ENCODE data around the gene NFATC2. TPM values are rescaled to one million over a fixed set of nuclear protein-coding genes. Genes with fewer than 3 reads are reported as not detected.

Gene NFATC2
- total RNA-seq, 1 experiment from 2014 or later, result 5.0 TPM

- Histone ChIP-seq H2AFZ (ENCODE audit: low read depth, low read length, poor library complexity, severe bottlenecking) (no peak overlapping the region), H3K79me2 (ENCODE audit: insufficient read depth, low read length) (no peaks in the 10 kb centered on the region), H3K9ac (ENCODE audit: low read length) (no peak overlapping the region), H3K4me1 (ENCODE audit: control insufficient read depth in 1 of 2, insufficient read depth in 2 of 2, low read length in 2 of 2) (no peaks in the 10 kb centered on the region), H4K20me1 (ENCODE audit: insufficient read depth) (no peaks in the 10 kb centered on the region), H3K9me3 (ENCODE audit: control insufficient read depth in 1 of 2, insufficient read depth in 1 of 2, low read depth in 1 of 2, low read length in 2 of 2) (no peaks in the 10 kb centered on the region), H3K9me2 (ENCODE audit: insufficient read depth) (no peaks in the 10 kb centered on the region), H3K27me3 (ENCODE audit: insufficient read depth, low read length) (no peaks in the 10 kb centered on the region), H3K36me3 (ENCODE audit: control insufficient read depth in 1 of 2, insufficient read depth in 2 of 2, low read length in 2 of 2) (no peaks in the 10 kb centered on the region), H3K4me3 (replicated peaks in 1 of 2; ENCODE audit: low read depth in 1 of 2, low read length in 2 of 2) (no peak overlapping the region), H3K4me2 (ENCODE audit: low read length) (no peak overlapping the region), H3K27ac (ENCODE audit: low read depth, low read length) (no peak overlapping the region)
- POLR2A ChIA-PET, result no interaction called here
- RAD21 ChIA-PET (ENCODE audit: low non-redundant PET in 1 of 2, low total read pairs in 2 of 2, uncharacterized antibody in 2 of 2, unreplicated experiment in 2 of 2), result no interaction called here
- no peak for ATAC-seq
- intact Hi-C loops (cut with micrococcal nuclease), result no loop called here
- CTCF ChIA-PET, result no interaction called here
- no peak for TF ChIP-seq EZH2phosphoT487 (IDR thresholded peaks at IDR 0.05; ENCODE audit: borderline replicate concordance)
- TF ChIP-seq MAX (IDR thresholded peaks at IDR 0.05), result no peak
- TF ChIP-seq ELF1 (IDR thresholded peaks at IDR 0.05; ENCODE audit: borderline replicate concordance, low read depth), result no peak
- no peak for TF ChIP-seq EZH2 (IDR thresholded peaks at IDR 0.05)
- TF ChIP-seq CBX3 (IDR thresholded peaks at IDR 0.05; ENCODE audit: low read depth), result no peak
- no peak for TF ChIP-seq EGR1 (IDR thresholded peaks at IDR 0.05; ENCODE audit: low read depth)
- no peak for DNase-seq (ENCODE audit: low read depth, low spot score)
- BruUV-seq (replicated peaks), result no TSS peak
Measured at GRCh38 chr20:51517839-51518238, 24.7 kb downstream of the NFATC2 start.

GRCh38 chr20:51516855-51517254, 25.7 kb downstream of the NFATC2 start:
- Histone ChIP-seq H2AFZ (ENCODE audit: low read depth, low read length, poor library complexity, severe bottlenecking) (no peak overlapping the region), H3K4me2 (ENCODE audit: low read length) (no peak overlapping the region), H3K9ac (ENCODE audit: low read length) (no peak overlapping the region), H3K27ac (ENCODE audit: low read depth, low read length) (no peak overlapping the region), H3K27me3 (ENCODE audit: insufficient read depth, low read length) (no peaks in the 10 kb centered on the region), H3K9me2 (ENCODE audit: insufficient read depth) (no peaks in the 10 kb centered on the region), H3K4me3 (replicated peaks in 1 of 2; ENCODE audit: low read depth in 1 of 2, low read length in 2 of 2) (no peak overlapping the region), H3K4me1 (ENCODE audit: control insufficient read depth in 1 of 2, insufficient read depth in 2 of 2, low read length in 2 of 2) (no peaks in the 10 kb centered on the region), H3K36me3 (ENCODE audit: control insufficient read depth in 1 of 2, insufficient read depth in 2 of 2, low read length in 2 of 2) (no peaks in the 10 kb centered on the region), H3K79me2 (ENCODE audit: insufficient read depth, low read length) (no peaks in the 10 kb centered on the region), H4K20me1 (ENCODE audit: insufficient read depth) (no peaks in the 10 kb centered on the region), H3K9me3 (ENCODE audit: control insufficient read depth in 1 of 2, insufficient read depth in 1 of 2, low read depth in 1 of 2, low read length in 2 of 2) (no peaks in the 10 kb centered on the region)
- intact Hi-C loops (cut with micrococcal nuclease), result no loop called here
- POLR2A ChIA-PET, result no interaction called here
- DNase-seq (ENCODE audit: low read depth, low spot score) (no peak), ATAC-seq (no peak)
- RAD21 ChIA-PET (ENCODE audit: low non-redundant PET in 1 of 2, low total read pairs in 2 of 2, uncharacterized antibody in 2 of 2, unreplicated experiment in 2 of 2), result no interaction called here
- CTCF ChIA-PET, result no interaction called here
- no TSS peak for BruUV-seq (replicated peaks)
- no peak for TF ChIP-seq CBX3 (IDR thresholded peaks at IDR 0.05; ENCODE audit: low read depth)
- no peak for TF ChIP-seq EZH2 (IDR thresholded peaks at IDR 0.05)
- no peak for TF ChIP-seq CTCF (IDR thresholded peaks at IDR 0.05 in 2 of 3, conservative IDR thresholded peaks at IDR 0.05 in 1 of 3; ENCODE audit: borderline replicate concordance in 1 of 3, insufficient read depth in 1 of 3, low read depth in 2 of 3, low read length in 2 of 3)
- TF ChIP-seq POLR2A (IDR thresholded peaks at IDR 0.05; ENCODE audit: borderline replicate concordance, extremely low read depth, insufficient read depth, insufficient read length), result no peak
- no peak for TF ChIP-seq TCF7L2 (IDR thresholded peaks at IDR 0.05; ENCODE audit: borderline replicate concordance, extremely low read depth, insufficient read depth, insufficient read length)
- TF ChIP-seq ZBTB33 (IDR thresholded peaks at IDR 0.05; ENCODE audit: extremely low read depth, insufficient replicate concordance, low read length), result no peak
- no peak for TF ChIP-seq ELF1 (IDR thresholded peaks at IDR 0.05; ENCODE audit: borderline replicate concordance, low read depth)
- no peak for TF ChIP-seq SRF (IDR thresholded peaks at IDR 0.05; ENCODE audit: low read depth)
- no peak for TF ChIP-seq FOSL1 (IDR thresholded peaks at IDR 0.05; ENCODE audit: low read depth)
- no peak for TF ChIP-seq YY1 (IDR thresholded peaks at IDR 0.05; ENCODE audit: extremely low read depth, insufficient replicate concordance, low read depth, low read length)
- TF ChIP-seq MAX (IDR thresholded peaks at IDR 0.05), result no peak
- TF ChIP-seq ZNF274 (IDR thresholded peaks at IDR 0.05; ENCODE audit: low read depth, low read length), result no peak
- no peak for TF ChIP-seq ATF3 (IDR thresholded peaks at IDR 0.05)

All from HCT116 (cell line).